Thyroid gland (tissue), 4 donors: ENCODE data around the gene CFAP20DC. TPM values are rescaled to one million over a fixed set of nuclear protein-coding genes. Genes with fewer than 3 reads are reported as not detected.

Experiments used
- DNase-seq, 2 donors: peaks; one replicate each; pipeline ENCODE4 v3.0.0-alpha.2; 2019
- H3K27ac ChIP-seq, 3 donors: fragments of 200-600 bp; sonication (generic); 1 replicate in 2 of 3; 2 replicates in 1 of 3; pipeline ENCODE4 v1.5.1; 2016 to 2019; ENCODE audit warnings: mild to moderate bottlenecking in 1 of 3, moderate library complexity in 1 of 3
- H3K27me3 ChIP-seq: fragments of 200-600 bp; sonication (generic); one replicate; pipeline ENCODE4 v1.5.1; 2019
- H3K36me3 ChIP-seq, 2 donors: fragments of 200-600 bp; sonication (generic); one replicate each; pipeline ENCODE4 v1.5.1; 2016 to 2019
- H3K4me1 ChIP-seq, 2 donors: fragments of 200-600 bp; sonication (generic); one replicate each; pipeline ENCODE4 v1.5.1; 2017 to 2019
- H3K4me3 ChIP-seq, 3 donors: fragments of 200-600 bp; sonication (generic); replicated peaks in 1 of 3; 1 replicate in 2 of 3; 2 replicates in 1 of 3; pipeline ENCODE4 v1.5.1; 2016; ENCODE audit warnings: mild to moderate bottlenecking in 1 of 3
- H3K9me3 ChIP-seq: fragments of 200-600 bp; sonication (generic); one replicate; pipeline ENCODE4 v1.5.1; 2017
- CTCF ChIP-seq, 6 experiments: fragments of 200-600 bp in 3 of 6; fragments of 450-650 bp in 3 of 6; sonication (generic) in 3 of 6; IDR thresholded peaks; one replicate each; pipeline ENCODE4 v1.5.1; 2016 to 2019; ENCODE audit warnings: antibody characterized with exemption in 6 of 6, mild to moderate bottlenecking in 2 of 6, inconsistent platforms in 1 of 6, moderate library complexity in 1 of 6
- POLR2A ChIP-seq, 2 donors: fragments of 450-650 bp; IDR thresholded peaks; one replicate each; pipeline ENCODE4 v1.6.1; 2017; ENCODE audit warnings: antibody characterized with exemption in 2 of 2, mild to moderate bottlenecking in 2 of 2, moderate library complexity in 1 of 2
- WGBS, 2 donors: methylation state at CpG; one replicate each; pipeline ENCODE4 v1.1.5; 2017; 5-methylcytosine and 5-hydroxymethylcytosine counted together
- intact Hi-C: fragments of 100-400 bp; cut with DNase I; formaldehyde crosslinking; loops from one replicate; pipeline ENCODE4 v1.15.1; 2023
- total RNA-seq, 4 donors: library from RNA; depleted of rRNA; stranded (reverse); fragments of >200 nt; gene quantifications; one replicate each; pipeline ENCODE4 v1.2.3, GENCODE V29; 2016

Gene CFAP20DC
- total RNA-seq, 4 donors from 2014 or later: 0.20 to 0.92 (median 0.60) TPM

GRCh38 chr3:58888087-58888486 lies 161.7 kb downstream of the CFAP20DC start:
- no peaks in the 10 kb centered on the region for H3K36me3 ChIP-seq
- no peak for DNase-seq
- H3K9me3 ChIP-seq: no peaks in the 10 kb centered on the region
- no peak overlapping the region for H3K27ac ChIP-seq
- H3K4me1 ChIP-seq: no peaks in the 10 kb centered on the region
- H3K4me3 ChIP-seq: no peak overlapping the region
- no peaks in the 10 kb centered on the region for H3K27me3 ChIP-seq
- intact Hi-C loops: no loop called here
- 92 to 93% methylated on average over 2 of the region's 2 CpGs for WGBS, 2 donors
- no peak for TF ChIP-seq CTCF (IDR thresholded peaks at IDR 0.05)
- TF ChIP-seq POLR2A (IDR thresholded peaks at IDR 0.05): no peak

- H3K9me3 ChIP-seq: no peaks in the 10 kb centered on the region
- H3K27me3 ChIP-seq: no peaks in the 10 kb centered on the region
- TF ChIP-seq CTCF (IDR thresholded peaks at IDR 0.05): no peak
- no peak for TF ChIP-seq POLR2A (IDR thresholded peaks at IDR 0.05)
- H3K27ac ChIP-seq: no peak overlapping the region
- H3K36me3 ChIP-seq: no peaks in the 10 kb centered on the region
- H3K4me3 ChIP-seq: no peak overlapping the region
- intact Hi-C loops: no loop called here
- 88 to 92% methylated on average over 5 of the region's 5 CpGs for WGBS, 2 donors
- no peaks in the 10 kb centered on the region for H3K4me1 ChIP-seq
- DNase-seq: no peak
Observed at GRCh38 chr3:58884453-58884852, 165.4 kb downstream of the CFAP20DC start.

GRCh38 chr3:58880182-58880581 lies 169.6 kb downstream of the CFAP20DC start:
- no peak overlapping the region for H3K4me3 ChIP-seq
- intact Hi-C loops: no loop called here
- no peaks in the 10 kb centered on the region for H3K4me1 ChIP-seq
- no peak for DNase-seq
- no peak overlapping the region for H3K27ac ChIP-seq
- no peaks in the 10 kb centered on the region for H3K36me3 ChIP-seq
- no peaks in the 10 kb centered on the region for H3K9me3 ChIP-seq
- no peak for TF ChIP-seq CTCF (IDR thresholded peaks at IDR 0.05)
- no peak for TF ChIP-seq POLR2A (IDR thresholded peaks at IDR 0.05)
- no peaks in the 10 kb centered on the region for H3K27me3 ChIP-seq
- WGBS, 2 donors: 81 to 85% methylated on average over 1 of the region's 1 CpG

- intact Hi-C loops: no loop called here
- WGBS, 2 donors: 82 to 87% methylated on average over 2 of the region's 2 CpGs
- no peak for DNase-seq
- Histone ChIP-seq H3K27ac (no peak overlapping the region), H3K4me3 (no peak overlapping the region), H3K9me3 (no peaks in the 10 kb centered on the region), H3K27me3 (no peaks in the 10 kb centered on the region), H3K36me3 (no peaks in the 10 kb centered on the region), H3K4me1 (no peaks in the 10 kb centered on the region)
- TF ChIP-seq CTCF (IDR thresholded peaks at IDR 0.05) (no peak), POLR2A (IDR thresholded peaks at IDR 0.05) (no peak)
Observed at GRCh38 chr3:58874795-58875194, 175.0 kb downstream of the CFAP20DC start.

- no peaks in the 10 kb centered on the region for H3K27me3 ChIP-seq
- TF ChIP-seq CTCF (IDR thresholded peaks at IDR 0.05) (no peak), POLR2A (IDR thresholded peaks at IDR 0.05) (no peak)
- DNase-seq: no peak
- H3K27ac ChIP-seq: no peak overlapping the region
- no peaks in the 10 kb centered on the region for H3K9me3 ChIP-seq
- 55 to 64% methylated on average over 5 of the region's 5 CpGs for WGBS, 2 donors
- H3K36me3 ChIP-seq: no peaks in the 10 kb centered on the region
- H3K4me3 ChIP-seq: no peak overlapping the region
- H3K4me1 ChIP-seq: no peaks in the 10 kb centered on the region
- intact Hi-C loops: no loop called here
Observed at GRCh38 chr3:58874248-58874741, 175.5 kb downstream of the CFAP20DC start.
